ENCODE measurements around the gene KCNN1.

Gene KCNN1

DNA sequence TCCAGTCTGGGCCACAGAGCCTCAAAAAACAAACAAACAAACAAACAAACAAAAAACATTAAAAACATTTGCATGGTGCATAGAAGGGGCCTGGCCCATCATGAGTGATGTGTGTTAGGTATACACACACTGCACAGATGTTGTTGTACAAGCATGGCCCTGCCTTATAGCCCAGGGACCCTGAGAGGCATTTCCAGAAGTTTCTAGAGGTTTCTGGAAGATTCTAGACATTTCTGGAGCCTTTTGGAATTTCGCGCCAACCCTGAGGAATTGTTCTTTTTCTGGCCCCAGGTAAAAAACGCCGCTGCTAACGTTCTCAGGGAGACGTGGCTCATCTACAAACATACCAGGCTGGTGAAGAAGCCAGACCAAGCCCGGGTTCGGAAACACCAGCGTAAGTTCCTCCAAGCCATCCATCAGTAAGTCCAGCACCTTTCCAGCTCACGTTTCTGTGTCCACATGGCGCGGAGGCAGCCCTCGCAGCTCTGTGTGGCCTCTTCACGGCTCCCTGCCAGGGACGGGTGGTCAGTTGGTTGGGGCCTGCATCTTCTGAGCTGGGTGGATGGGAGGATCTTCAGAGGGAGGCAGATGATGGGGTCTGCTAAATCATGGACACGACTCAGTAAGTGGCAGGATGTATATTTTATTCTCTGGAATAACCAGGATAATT, 22.7 kb downstream of the KCNN1 start:
- Histone ChIP-seq H3K9ac (no peak overlapping the region), H4K20me1 (ENCODE audit: insufficient read depth) (no peaks in the 10 kb centered on the region), H3K4me2 (no peak overlapping the region), H3K27ac (no peak overlapping the region), H2AFZ (ENCODE audit: low read depth) (no peak overlapping the region), H3K4me3 (IDR thresholded peaks at IDR 0.05; ENCODE audit: insufficient read depth, low read depth, low read length) (no peak overlapping the region), H3K27me3 (ENCODE audit: insufficient read depth, low read depth) (peaks cover 53% of the 10 kb centered on the region; the same call in 1 of the 2 replicates), H3K4me1 (ENCODE audit: low read depth, poor library complexity, severe bottlenecking) (no peaks in the 10 kb centered on the region), H3K36me3 (ENCODE audit: insufficient read depth) (no peaks in the 10 kb centered on the region), H3K79me2 (ENCODE audit: insufficient read depth, low read depth) (no peaks in the 10 kb centered on the region)
- TF ChIP-seq, protein P1, sequence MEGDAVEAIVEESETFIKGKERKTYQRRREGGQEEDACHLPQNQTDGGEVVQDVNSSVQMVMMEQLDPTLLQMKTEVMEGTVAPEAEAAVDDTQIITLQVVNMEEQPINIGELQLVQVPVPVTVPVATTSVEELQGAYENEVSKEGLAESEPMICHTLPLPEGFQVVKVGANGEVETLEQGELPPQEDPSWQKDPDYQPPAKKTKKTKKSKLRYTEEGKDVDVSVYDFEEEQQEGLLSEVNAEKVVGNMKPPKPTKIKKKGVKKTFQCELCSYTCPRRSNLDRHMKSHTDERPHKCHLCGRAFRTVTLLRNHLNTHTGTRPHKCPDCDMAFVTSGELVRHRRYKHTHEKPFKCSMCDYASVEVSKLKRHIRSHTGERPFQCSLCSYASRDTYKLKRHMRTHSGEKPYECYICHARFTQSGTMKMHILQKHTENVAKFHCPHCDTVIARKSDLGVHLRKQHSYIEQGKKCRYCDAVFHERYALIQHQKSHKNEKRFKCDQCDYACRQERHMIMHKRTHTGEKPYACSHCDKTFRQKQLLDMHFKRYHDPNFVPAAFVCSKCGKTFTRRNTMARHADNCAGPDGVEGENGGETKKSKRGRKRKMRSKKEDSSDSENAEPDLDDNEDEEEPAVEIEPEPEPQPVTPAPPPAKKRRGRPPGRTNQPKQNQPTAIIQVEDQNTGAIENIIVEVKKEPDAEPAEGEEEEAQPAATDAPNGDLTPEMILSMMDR (conservative IDR thresholded peaks at IDR 0.05; ENCODE audit: low read depth, low read length): no peak

DNA sequence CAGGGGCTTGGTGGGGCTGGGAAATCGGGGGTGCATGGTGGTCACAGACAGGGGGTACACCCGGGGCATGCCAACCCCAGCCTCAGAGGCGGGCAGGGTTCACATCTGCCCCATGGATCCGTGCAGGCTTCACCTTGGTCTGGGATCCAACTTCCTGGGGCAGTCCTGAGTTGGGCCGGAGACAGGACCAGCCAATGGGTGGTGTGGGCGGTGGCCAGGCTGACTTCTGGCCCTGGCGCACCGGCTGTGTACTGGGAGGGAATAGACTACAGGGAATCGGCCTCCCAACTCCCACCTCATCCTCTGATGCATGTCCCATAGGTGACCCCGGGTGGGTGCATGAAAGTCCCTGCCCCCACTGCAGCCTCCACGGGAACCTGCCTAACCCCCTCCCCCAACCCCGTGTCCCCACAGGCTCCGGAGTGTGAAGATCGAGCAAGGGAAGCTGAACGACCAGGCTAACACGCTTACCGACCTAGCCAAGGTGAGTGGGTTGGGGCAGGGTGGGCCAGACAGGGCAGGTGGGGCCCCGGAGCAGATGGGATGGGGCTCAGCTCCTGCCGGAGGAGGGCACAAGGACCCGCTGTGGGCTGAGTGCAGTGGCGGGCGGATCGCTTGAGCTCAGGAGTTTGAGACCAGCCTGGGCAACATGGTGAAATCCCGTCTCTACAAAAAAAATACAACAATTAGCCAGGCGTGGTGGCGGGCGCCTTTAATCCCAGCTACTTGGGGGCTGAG, 26.3 kb downstream of the KCNN1 start:
- no peak overlapping the region for H3K4me3 ChIP-seq (IDR thresholded peaks at IDR 0.05; ENCODE audit: insufficient read depth, low read depth, low read length)
- no peaks in the 10 kb centered on the region for H3K36me3 ChIP-seq (ENCODE audit: insufficient read depth)
- H3K27ac ChIP-seq: no peak overlapping the region
- no peaks in the 10 kb centered on the region for H4K20me1 ChIP-seq (ENCODE audit: insufficient read depth)
- TF ChIP-seq, protein P1 (conservative IDR thresholded peaks at IDR 0.05; ENCODE audit: low read depth, low read length): no peak
- H3K27me3 ChIP-seq (ENCODE audit: insufficient read depth, low read depth): peaks cover 59% of the 10 kb centered on the region; the same call in 1 of the 2 replicates
- H3K4me2 ChIP-seq: no peak overlapping the region
- H3K4me1 ChIP-seq (ENCODE audit: low read depth, poor library complexity, severe bottlenecking): peaks cover 9% of the 10 kb centered on the region
- H3K79me2 ChIP-seq (ENCODE audit: insufficient read depth, low read depth): no peaks in the 10 kb centered on the region
- H3K9ac ChIP-seq: no peak overlapping the region
- no peak overlapping the region for H2AFZ ChIP-seq (ENCODE audit: low read depth)

DNA sequence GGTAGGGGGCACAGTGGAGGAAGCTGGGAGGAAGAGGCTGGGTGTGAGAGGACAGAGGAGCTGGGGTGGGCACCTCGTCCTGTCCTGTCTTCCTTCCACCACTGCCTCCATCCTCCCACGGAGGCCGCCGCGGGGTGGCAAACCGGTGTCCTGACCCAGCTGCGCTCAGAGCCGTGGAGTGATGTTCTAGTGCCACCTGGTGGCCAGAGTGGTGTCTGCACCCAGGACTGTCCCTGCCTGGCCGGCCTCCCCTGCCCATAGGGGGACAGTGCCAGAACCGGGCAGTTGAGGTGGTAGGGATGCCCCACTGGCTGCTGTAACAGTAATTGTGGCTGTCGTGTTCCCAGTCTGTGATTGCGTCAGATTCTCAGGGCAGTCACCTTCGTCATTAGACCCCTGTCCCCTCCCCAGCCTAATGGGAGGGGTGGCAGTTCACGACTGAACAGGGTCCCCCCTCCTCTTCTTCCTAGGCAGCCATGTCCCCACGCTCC, 30.0 kb downstream of the KCNN1 start:
- peak overlapping the region; percentile 42; the same call in 1 of the 2 replicates for H3K4me2 ChIP-seq
- no peaks in the 10 kb centered on the region for H4K20me1 ChIP-seq (ENCODE audit: insufficient read depth)
- H3K4me3 ChIP-seq (IDR thresholded peaks at IDR 0.05; ENCODE audit: insufficient read depth, low read depth, low read length): no peak overlapping the region
- peaks cover 46% of the 10 kb centered on the region; the same call in 1 of the 2 replicates for H3K27me3 ChIP-seq (ENCODE audit: insufficient read depth, low read depth)
- H3K79me2 ChIP-seq (ENCODE audit: insufficient read depth, low read depth): peaks cover 4% of the 10 kb centered on the region
- peaks cover 9% of the 10 kb centered on the region for H3K4me1 ChIP-seq (ENCODE audit: low read depth, poor library complexity, severe bottlenecking)
- no peak overlapping the region for H3K9ac ChIP-seq
- no peaks in the 10 kb centered on the region for H3K36me3 ChIP-seq (ENCODE audit: insufficient read depth)
- TF ChIP-seq, protein P1 (conservative IDR thresholded peaks at IDR 0.05; ENCODE audit: low read depth, low read length): peak; percentile 89
- H3K27ac ChIP-seq: no peak overlapping the region
- H2AFZ ChIP-seq (ENCODE audit: low read depth): peak overlapping the region; percentile 38; the same call in 1 of the 2 replicates

DNA sequence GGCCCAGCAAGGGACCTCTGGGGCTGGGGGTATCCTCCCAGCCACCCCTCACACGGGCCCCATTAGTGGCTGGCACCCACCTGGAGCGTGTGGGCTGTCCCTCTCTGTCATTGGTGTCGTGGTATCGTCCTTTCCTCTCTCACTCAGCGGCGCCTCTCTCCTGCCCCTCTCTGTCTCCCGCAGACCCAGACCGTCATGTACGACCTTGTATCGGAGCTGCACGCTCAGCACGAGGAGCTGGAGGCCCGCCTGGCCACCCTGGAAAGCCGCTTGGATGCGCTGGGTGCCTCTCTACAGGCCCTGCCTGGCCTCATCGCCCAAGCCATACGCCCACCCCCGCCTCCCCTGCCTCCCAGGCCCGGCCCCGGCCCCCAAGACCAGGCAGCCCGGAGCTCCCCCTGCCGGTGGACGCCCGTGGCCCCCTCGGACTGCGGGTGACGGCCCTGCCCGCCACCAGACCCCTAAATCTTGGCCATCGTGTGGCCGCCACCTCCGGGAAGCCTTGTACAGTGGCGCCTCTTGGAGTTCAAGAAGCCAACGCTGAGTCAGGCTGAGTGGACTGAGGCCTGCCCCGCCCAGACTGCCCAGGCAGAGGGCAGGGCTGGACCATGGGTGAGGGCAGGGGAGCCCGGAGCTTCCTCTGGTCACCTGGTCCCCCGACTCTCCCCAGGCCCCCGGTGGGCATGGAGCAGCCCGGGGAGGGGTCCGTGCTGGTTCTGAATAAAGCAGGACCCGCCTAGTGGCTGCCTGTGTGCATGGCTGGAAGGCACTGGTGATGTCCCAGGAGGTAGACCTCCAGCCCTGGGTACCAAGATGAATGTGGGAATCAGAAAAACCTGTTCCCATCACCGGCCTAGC, 31.3 kb downstream of the KCNN1 start:
- TF ChIP-seq, protein P1 (conservative IDR thresholded peaks at IDR 0.05; ENCODE audit: low read depth, low read length): no peak; the same call in 1 of the 2 replicates
- H3K4me1 ChIP-seq (ENCODE audit: low read depth, poor library complexity, severe bottlenecking): peaks cover 9% of the 10 kb centered on the region
- no peak overlapping the region for H3K4me2 ChIP-seq
- no peak overlapping the region for H3K4me3 ChIP-seq (IDR thresholded peaks at IDR 0.05; ENCODE audit: insufficient read depth, low read depth, low read length)
- no peak overlapping the region for H2AFZ ChIP-seq (ENCODE audit: low read depth)
- no peak overlapping the region for H3K27ac ChIP-seq
- H4K20me1 ChIP-seq (ENCODE audit: insufficient read depth): no peaks in the 10 kb centered on the region
- peaks cover 33% of the 10 kb centered on the region; the same call in 1 of the 2 replicates for H3K27me3 ChIP-seq (ENCODE audit: insufficient read depth, low read depth)
- no peaks in the 10 kb centered on the region for H3K36me3 ChIP-seq (ENCODE audit: insufficient read depth)
- H3K79me2 ChIP-seq (ENCODE audit: insufficient read depth, low read depth): peaks cover 10% of the 10 kb centered on the region
- H3K9ac ChIP-seq: no peak overlapping the region

Measured in KMS-11 (cell line).